ENCODE measurements around the gene TENM4.

TENM4 gene

DNA sequence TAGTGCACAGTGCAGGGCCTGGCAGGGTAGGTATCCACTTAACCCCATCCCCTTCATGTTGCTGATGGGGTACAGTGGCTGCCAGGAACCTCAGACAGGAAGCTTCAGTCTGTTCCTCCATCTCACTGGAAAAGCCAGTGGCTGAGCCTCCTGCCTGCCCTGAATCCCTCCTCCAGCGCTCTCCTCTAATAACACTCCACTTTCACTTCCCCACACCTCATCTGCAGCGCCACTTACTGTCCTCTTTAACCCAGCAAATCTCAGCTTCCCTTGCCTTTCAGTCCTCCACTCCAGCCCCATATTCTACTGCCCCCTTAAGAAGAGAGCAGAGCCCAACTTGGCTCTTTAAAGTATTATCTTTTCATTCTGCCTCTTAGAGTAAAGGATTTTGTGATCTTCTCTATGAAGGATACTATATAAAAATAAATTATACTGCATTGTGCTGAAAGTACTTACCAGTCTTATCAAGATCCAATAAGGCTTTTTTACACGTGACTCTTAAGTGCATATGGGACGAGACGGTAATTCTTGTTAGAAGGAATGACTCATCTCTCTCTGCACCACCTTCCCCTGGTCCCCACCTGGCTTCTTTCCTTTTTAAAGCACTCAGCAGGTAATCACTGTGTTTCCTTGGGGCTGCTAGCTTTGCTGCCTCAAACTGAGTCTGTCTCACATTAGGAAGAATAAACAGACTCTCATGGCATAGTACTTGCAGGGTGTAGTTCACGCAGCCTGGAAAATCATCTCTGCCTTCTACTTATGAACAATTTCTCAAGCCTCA is 628.1 kb downstream of the TENM4 start:
- no peak for DNase-seq (ENCODE audit: low read depth)

DNA sequence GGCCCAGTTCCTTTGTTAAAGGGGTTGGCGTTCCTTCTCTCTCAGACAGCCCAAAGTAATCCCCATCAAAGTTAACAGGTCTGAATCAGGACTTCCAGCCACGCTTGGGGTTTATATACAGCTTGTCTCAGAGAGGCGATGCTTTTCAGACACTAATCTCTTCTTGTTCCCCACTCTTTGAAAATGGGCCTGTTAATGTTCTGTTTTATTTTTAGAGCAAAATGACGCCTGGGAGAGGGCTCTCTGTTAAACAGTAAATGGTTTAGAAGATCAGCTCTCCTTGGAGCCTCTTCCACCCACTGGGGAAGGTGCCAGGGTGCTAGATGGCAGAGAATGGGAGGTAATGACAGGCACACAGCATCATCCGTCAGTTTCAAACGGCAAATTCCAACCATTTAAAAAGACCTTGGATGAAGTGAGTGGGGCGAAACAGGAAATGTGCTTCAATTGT is 630.2 kb downstream of the TENM4 start:
- DNase-seq (ENCODE audit: low read depth), result no peak

DNA sequence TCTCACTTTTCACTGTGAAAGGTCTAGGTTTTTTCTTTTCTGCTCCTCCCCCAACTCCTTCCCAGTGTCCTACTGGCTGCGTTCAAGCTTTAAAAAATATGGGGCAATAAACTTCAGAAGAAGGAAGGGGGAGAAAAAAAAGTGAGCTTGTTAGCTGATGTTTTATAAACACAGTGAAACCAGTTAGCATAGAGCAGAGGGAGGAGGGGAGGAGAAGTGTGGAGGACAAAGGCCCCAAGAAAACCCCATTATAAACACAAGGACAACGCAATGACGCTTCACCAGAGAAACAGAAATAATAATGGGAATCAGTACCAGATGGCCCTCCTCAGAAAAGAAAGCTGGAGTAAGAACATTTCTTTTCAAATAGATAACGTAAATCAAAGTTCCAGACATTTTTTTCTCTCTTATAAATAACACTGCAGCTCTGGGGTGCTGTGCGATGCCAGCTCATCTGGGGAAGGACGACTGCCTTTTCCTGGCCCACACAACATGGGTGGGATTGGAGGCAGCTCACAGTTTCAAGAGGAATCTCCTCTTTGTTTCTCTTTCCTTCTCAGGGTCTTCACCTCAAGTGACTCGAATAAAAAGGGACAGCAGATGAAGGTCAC is 630.8 kb downstream of the TENM4 start:
- DNase-seq (ENCODE audit: low read depth), result no peak

DNA sequence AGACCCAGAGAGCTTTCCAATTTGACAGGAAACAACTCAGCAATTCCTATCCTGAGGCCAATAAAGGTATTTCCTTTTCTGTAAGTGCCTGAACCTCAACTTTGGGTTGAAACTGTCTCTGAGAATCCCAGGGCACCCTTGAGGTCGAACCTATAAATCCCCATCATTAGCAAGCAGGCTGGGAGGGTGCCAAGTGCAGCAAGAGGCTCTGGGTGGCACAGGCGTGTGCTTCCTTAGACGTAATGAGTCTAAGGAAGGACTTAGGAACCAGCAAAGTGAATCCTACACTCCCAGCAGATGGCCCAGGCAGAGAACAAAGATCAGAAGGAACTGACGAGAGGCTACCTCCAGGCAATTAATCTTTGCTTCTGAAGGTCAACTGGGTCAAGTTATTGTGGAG is 631.9 kb downstream of the TENM4 start:
- no peak for DNase-seq (ENCODE audit: low read depth)

DNA sequence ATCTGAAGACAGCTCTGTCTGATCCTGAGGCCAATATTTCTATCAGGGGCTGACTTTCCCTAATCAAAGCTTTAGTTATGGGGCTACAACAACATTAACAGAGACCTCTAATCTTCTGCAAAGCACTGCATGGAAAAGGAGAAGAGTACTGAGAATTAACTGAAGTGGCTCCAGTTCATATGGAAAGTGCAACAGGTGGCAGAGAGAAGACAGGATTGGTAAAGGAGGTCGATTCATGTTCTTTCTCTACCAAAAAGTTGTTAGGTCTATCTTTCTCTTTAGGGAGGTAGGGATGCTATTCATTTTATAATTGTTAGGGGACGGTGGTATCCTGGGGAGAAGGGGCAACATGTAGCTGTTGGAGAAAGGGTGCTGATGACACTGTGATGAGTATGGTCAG is 633.5 kb downstream of the TENM4 start:
- DNase-seq (ENCODE audit: low read depth), result no peak

GRCh38 chr11:78806214-78807004 is 634.4 kb downstream of the TENM4 start:
- DNase-seq (ENCODE audit: low read depth), result no peak

DNA sequence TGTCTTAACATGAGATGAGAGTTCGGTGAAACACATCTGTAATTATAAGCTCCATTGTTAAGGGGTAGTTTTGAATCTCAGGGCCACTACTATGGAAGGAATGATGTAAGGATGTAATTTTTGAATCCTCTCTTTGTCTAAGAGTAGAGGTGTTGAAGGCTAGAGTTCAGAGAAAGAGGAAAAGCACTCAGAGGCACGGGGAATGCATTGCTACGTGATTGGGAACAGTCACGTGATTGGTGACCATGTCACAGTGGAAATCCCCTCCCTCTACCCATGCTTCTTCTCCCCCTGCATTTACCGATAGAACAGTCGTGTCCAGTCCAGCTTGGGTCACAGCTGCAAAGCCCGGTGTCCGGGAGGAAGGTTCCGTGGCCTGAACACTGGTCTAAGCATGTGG is 635.8 kb downstream of the TENM4 start:
- DNase-seq (ENCODE audit: low read depth), result no peak

DNA sequence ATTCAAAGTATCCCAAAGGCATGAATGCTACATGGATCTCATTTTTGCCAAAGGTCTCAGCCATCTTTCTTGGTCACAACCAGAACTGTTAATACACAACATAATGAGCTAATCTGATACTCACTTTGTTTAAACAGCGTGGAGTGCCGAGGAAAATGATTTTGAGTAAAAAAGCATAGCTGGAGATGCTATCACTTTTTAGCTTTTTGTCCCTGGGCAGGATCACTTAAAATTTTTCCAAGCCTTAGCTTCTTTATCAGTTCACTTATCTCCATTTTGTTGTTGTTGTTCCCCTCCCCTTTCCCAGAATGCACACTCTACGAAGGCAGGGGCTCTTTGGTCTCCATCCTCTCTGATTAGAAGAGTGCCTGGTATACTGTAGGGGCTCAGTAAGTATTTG is 636.8 kb downstream of the TENM4 start:
- DNase-seq (ENCODE audit: low read depth), result no peak

DNA sequence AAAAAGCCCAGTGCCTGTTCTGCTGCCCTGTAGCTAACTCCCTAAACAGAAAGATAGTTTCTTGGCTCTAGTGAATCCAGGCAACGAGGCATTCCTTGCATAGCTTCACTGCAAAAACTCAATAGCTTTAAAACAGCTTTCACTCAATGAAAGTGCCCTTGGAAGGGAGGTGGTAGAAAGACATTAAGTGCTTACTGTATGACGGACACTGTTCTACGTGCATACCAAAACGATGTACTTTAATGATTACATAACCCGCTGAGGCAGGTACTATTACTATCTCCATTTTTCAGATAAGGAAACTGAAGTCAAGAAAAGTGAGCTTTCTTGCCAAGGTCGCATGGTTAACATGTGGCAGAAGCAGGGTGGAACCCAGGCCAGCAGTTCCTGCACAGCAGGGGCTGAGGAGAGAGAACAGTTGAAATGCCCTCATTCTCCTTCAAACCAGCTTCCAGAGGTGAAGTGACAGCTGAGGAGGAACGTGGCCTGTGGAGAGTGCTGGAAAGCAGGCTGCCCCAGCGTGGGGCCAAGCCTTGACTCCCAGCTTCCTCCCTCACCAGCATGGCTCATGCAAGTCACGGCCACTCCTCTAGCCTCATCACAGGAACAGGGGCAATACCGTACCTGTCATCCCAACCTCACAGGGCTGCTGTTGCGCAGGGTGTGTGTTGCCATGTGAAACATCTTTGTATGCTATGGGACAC is 638.6 kb downstream of the TENM4 start:
- DNase-seq (ENCODE audit: low read depth), result no peak

DNA sequence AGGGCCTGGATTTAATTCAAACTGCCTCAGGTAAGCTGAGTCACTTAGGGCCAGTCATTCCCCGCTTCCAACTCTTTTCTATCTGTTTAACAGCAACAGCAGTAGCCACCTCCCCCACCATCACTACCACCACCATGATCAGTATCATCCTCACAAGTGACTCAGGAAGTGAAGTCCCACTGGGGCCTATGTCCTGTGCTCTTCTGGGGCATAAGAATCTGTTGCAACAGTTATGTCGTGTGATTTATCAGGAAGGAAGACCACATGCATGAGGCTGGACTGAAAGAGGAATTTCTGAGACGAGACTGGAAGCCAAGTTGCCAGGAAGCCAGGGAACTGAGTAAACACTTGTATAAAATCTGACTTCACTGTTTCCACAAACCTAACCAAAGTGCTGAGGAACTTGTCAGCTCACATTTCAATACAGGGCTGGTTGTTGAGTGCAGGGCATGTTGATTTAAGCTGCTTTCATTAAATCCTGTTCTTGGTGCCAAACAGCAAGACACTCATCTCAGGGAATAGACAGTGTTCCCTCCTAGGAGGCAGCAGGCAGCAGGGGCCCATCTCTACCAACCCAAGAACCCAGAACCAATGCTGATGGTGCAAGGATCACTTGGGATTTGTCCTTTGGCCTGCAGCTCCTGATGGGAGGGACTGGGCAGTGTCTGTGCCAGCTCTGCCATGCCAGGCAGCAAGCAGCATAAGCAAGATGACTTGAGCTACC is 639.5 kb downstream of the TENM4 start:
- no peak for DNase-seq (ENCODE audit: low read depth)

DNA sequence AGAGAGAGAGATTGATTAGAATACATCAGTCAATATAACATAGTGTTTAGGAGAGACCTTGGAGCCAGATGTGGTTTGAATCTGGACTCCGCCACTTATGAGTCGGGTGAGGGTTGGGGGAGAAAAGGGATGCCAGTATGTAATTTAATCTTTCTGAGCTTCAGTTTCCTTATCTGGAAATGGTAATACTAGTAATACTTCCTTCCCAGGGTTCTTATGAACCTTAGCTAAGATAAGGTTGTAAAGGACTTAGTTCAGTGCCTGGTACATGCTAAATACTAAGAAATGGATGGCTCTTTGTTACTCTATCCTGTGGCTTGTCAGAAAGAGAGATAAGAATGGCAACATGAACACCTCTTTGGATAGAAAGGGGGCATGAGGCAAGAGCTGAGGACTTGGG is 640.1 kb downstream of the TENM4 start:
- no peak for DNase-seq (ENCODE audit: low read depth)

GRCh38 chr11:78800096-78800690 is 640.6 kb downstream of the TENM4 start:
- DNase-seq (ENCODE audit: low read depth), result no peak

GRCh38 chr11:78798663-78799062 is 642.2 kb downstream of the TENM4 start:
- DNase-seq (ENCODE audit: low read depth), result no peak

DNA sequence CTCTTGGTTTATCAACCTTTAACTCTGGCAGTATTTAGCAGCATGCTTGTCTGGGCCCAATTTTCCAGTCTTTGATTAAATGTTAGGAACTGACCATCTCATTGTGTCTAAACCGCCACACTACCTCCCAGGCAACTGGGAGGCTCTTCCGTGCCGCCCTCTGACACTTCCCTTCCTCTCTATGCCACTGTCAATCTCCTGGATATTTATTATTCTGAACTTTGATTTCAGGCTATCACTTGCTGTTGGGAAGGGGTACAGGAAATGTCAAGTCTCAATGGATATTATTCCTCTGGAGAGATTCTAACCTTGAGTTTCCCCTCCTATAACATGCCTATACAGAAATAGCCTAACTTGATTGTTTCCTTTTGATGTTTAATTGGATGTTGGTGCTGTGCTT is 643.3 kb downstream of the TENM4 start:
- no peak for DNase-seq (ENCODE audit: low read depth)

DNA sequence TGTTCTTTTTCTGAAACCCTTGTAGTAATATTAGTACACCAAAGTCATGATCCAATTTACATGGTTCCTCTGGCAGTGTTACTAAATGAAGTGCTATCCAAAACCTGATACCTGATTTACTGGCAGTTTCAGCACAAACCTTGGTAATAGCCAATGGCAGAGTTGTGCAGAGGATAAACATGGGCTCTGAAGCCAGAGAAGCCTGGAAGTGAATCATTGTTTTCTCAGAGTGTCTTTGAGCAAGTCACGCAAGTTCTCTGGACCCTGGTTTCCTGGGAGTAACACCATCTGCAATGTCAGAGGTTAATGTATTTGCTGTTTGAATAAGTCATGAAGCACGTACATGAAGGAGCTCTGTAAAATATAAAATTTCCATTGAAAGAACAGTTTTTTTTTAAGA is 643.9 kb downstream of the TENM4 start:
- DNase-seq (ENCODE audit: low read depth), result no peak

DNA sequence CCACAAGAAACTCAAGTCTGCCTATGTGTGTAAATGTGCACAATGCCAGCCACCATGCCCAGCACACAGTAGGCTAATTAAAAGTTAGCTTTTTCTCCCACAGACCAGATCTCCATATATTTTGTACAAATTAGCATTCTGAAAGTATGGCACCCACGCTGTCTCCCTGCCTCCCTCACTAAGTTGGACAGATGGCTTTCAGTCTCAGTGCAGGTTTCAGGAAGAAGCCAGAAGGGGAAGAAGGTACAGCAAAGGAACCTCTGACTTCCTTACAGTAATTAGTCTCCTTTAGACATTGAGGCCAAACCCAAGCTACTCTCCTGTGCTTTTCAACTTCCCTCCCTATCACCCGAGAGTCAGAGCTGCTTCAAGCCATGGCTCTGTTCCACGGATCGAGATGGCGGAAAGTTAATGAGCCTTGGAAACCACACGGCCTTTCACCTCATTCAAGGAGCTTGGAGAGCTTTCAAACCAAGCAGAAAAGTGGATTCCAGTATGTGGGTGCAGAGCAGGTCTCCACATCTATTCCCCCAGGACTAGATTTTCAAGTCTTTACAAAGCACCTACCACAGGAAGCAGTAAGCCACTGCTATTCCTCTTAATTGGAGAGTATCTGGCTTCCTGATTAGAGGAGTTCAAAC is 645.1 kb downstream of the TENM4 start:
- no peak for DNase-seq (ENCODE audit: low read depth)

DNA sequence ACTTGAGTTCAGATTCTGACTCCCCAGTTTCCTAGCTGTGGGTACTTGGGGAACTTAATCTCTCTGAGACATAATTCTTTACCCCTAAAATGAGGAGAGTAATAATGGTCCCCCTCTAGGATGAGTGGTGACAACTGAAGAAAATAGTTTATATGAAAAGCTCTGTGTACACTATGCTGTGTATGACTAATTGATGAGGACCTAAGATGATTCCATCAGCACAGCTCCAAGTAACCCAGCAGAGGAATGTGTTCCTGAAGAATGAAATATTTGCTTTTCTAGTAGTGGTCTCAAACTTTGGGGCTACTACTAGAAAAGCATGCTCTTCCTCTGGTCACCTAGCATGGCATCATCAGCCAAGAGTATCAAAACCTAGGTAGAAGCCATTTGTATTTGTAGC is 648.9 kb downstream of the TENM4 start:
- no peak for DNase-seq (ENCODE audit: low read depth)

DNA sequence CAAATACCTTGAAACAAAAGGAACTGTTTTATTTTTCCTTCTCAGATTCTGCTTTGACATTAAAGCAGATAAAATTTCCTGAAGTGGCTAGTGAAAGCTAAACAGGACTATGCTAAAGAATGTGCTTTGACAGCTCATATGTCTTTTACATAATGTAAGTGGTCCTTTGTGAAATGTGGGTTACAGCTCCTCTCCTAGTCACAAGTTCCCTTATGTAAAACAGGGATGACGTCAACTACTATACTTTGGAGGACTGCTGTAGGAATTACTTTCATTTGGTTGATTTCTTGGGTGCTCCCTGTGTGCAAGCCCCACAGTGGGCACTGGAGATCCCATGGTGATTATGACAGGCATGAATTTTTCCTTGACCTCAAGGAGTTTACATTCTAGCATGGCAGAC is 649.6 kb downstream of the TENM4 start:
- no peak for DNase-seq (ENCODE audit: low read depth)

DNA sequence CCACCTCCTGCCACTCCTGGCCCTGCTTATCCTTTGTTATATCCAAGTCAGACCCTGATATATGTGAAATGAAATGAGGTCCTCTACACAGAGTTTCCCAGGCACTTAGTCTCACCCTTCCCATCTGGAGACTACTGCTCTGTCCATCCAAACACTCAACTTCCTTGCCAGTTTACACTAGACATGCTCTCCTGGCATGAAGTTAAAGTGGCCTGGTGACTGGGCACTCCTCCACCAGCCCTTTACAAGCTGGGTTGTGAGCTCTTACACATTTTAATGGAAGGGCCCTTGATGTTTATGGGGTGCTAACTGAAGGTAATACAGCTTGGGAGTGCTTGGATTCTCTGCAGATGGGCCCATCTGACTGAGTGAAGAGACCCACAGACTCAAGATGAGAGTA is 650.0 kb downstream of the TENM4 start:
- DNase-seq (ENCODE audit: low read depth), result no peak

DNA sequence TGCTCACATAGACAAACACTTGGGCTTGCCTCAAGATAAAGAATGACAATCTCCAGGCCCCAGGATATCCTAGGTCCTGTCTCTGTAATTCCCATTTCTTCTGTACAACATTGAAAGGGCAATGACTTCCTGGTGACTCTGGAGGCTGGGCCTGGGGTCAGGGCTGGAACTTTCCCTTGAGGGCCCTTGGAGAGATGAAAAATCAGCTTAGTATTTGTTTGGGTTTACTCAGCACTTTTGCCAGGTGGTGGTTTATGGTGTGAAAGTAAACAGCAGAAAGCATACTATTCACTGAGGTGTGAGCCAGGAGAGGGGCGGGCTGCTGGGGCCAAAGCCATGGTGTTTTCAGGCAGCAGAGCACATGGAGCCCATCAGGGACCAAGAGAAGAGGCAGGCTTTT is 651.5 kb downstream of the TENM4 start:
- no peak for DNase-seq (ENCODE audit: low read depth)

GRCh38 chr11:78788533-78788932 is 652.3 kb downstream of the TENM4 start:
- no peak for DNase-seq (ENCODE audit: low read depth)
